Upper lobe of left lung (tissue), 6 donors: Measurements from ENCODE around the gene RNF31. TPM values are rescaled to one million over a fixed set of nuclear protein-coding genes. Genes with fewer than 3 reads are reported as not detected.
A peak's percentile ranks its signal among the peaks of the same experiment; 100 is the strongest.

Experiments
- ATAC-seq, 2 donors: fragments of 200-7000 bp; cut with Tn5 transposase; one replicate each; pipeline ENCODE4 v1.9.1; 2022; ENCODE audit warnings: mild to moderate bottlenecking in 2 of 2, moderate library complexity in 2 of 2; ENCODE audit not compliant: low FRiP score in 2 of 2
- DNase-seq, 2 donors: peaks; one replicate each; pipeline ENCODE4 v3.0.0-alpha.2; 2019 to 2020
- H3K27ac ChIP-seq, 4 donors: fragments of 200-600 bp; sonication (generic); one replicate each; pipeline ENCODE4 v1.5.1; 2016 to 2019
- H3K27me3 ChIP-seq, 4 donors: fragments of 200-600 bp; sonication (generic); one replicate each; pipeline ENCODE4 v1.5.1; 2017 to 2019
- H3K36me3 ChIP-seq, 4 donors: fragments of 200-600 bp; sonication (generic); one replicate each; pipeline ENCODE4 v1.5.1; 2016 to 2019
- H3K4me1 ChIP-seq, 4 donors: fragments of 200-600 bp; sonication (generic); one replicate each; pipeline ENCODE4 v1.5.1; 2018 to 2019
- H3K4me3 ChIP-seq, 4 donors: fragments of 200-600 bp; sonication (generic); one replicate each; pipeline ENCODE4 v1.5.1; 2017 to 2019; ENCODE audit warnings: mild to moderate bottlenecking in 2 of 4, moderate library complexity in 1 of 4
- H3K9me3 ChIP-seq, 4 donors: fragments of 200-600 bp; sonication (generic); one replicate each; pipeline ENCODE4 v1.5.1; 2018 to 2019
- CTCF ChIP-seq, 6 experiments: fragments of 450-650 bp in 4 of 6; fragments of 200-600 bp in 2 of 6; sonication (generic) in 2 of 6; IDR thresholded peaks; one replicate each; pipeline ENCODE4 v1.5.1; 2016 to 2019; ENCODE audit warnings: antibody characterized with exemption in 6 of 6
- EP300 ChIP-seq, 4 donors: sonication (generic); formaldehyde crosslinking; IDR thresholded peaks; one replicate each; pipeline ENCODE4 v1.5.1; 2017; ENCODE audit warnings: antibody characterized with exemption in 4 of 4, control low read depth in 2 of 4
- POLR2A ChIP-seq, 4 donors: fragments of 450-650 bp; IDR thresholded peaks; one replicate each; pipeline ENCODE4 v1.5.1; 2016 to 2017; ENCODE audit warnings: antibody characterized with exemption in 4 of 4, mild to moderate bottlenecking in 2 of 4
- POLR2AphosphoS5 ChIP-seq, 2 donors: sonication (generic); formaldehyde crosslinking; IDR thresholded peaks; one replicate each; pipeline ENCODE4 v1.5.1; 2017; ENCODE audit warnings: antibody characterized with exemption in 2 of 2
- WGBS, 2 donors: methylation state at CpG; one replicate each; pipeline ENCODE4 v1.1.5; 2017 to 2018; 5-methylcytosine and 5-hydroxymethylcytosine counted together
- total RNA-seq, 6 donors: library from RNA; depleted of rRNA in 4 of 6; stranded (reverse); fragments of >200 nt in 4 of 6; gene quantifications; one replicate each; pipeline versions ENCODE4 v1.1.0 to v1.2.1, GENCODE V29; 2016 to 2021
- donor health status: DM: no; HTN: no; CAD: no; lungs with moderate emphysema.
- donor health status: DM: no; HTN: yes; CAD: no; lungs with severe emphysema.

RNF31 gene
- total RNA-seq, 6 donors from 2014 or later, result 52.1 to 173 (median 63.9) TPM

- ATAC-seq (no peak), DNase-seq (no peak)
- TF ChIP-seq EP300 (IDR thresholded peaks at IDR 0.05) (no peak), CTCF (IDR thresholded peaks at IDR 0.05) (no peak), POLR2AphosphoS5 (IDR thresholded peaks at IDR 0.05) (no peak), POLR2A (IDR thresholded peaks at IDR 0.05) (no peak)
- Histone ChIP-seq H3K4me3 (no peak overlapping the region), H3K9me3 (no peaks in the 10 kb centered on the region), H3K27ac (peak overlapping the region; percentile 18 to 63 (median 52)), H3K27me3 (no peaks in the 10 kb centered on the region), H3K4me1 (peaks cover 9 to 24% (median 15%) of the 10 kb centered on the region in 4 donors), H3K36me3 (peaks cover 0 to 8% (median 5%) of the 10 kb centered on the region in 4 donors)
- WGBS, 2 donors, result 45 to 46% methylated on average over 5 of the region's 5 CpGs
Observed at GRCh38 chr14:24108336-24108874, 38.9 kb upstream of the RNF31 start.

- Histone ChIP-seq H3K27ac (peak overlapping the region in 2 of 4 donors; percentile 10 to 18), H3K9me3 (no peaks in the 10 kb centered on the region), H3K4me1 (peaks cover 9 to 26% (median 17%) of the 10 kb centered on the region in 4 donors), H3K4me3 (no peak overlapping the region), H3K36me3 (no peaks in the 10 kb centered on the region), H3K27me3 (no peaks in the 10 kb centered on the region)
- DNase-seq, result peak in 1 of 2 donors; percentile 73
- TF ChIP-seq POLR2AphosphoS5 (IDR thresholded peaks at IDR 0.05), result no peak
- TF ChIP-seq POLR2A (IDR thresholded peaks at IDR 0.05), result no peak
- TF ChIP-seq CTCF (IDR thresholded peaks at IDR 0.05), result no peak
- TF ChIP-seq EP300 (IDR thresholded peaks at IDR 0.05), result no peak
- no peak for ATAC-seq
- 64 to 76% methylated on average over 9 of the region's 9 CpGs for WGBS, 2 donors
Observed at GRCh38 chr14:24110060-24110459, 37.2 kb upstream of the RNF31 start.

GRCh38 chr14:24110523-24110922 is 36.8 kb upstream of the RNF31 start:
- H3K4me3 ChIP-seq, result no peak overlapping the region
- ATAC-seq (no peak), DNase-seq (no peak)
- no peak for TF ChIP-seq EP300 (IDR thresholded peaks at IDR 0.05)
- no peak for TF ChIP-seq POLR2AphosphoS5 (IDR thresholded peaks at IDR 0.05)
- no peak for TF ChIP-seq CTCF (IDR thresholded peaks at IDR 0.05)
- no peak for TF ChIP-seq POLR2A (IDR thresholded peaks at IDR 0.05)
- WGBS, 2 donors, result 53 to 76% methylated on average over 1 of the region's 1 CpG
- no peaks in the 10 kb centered on the region for H3K27me3 ChIP-seq
- H3K9me3 ChIP-seq, result no peaks in the 10 kb centered on the region
- H3K27ac ChIP-seq, result no peak overlapping the region
- peaks cover 10 to 27% (median 19%) of the 10 kb centered on the region in 4 donors for H3K4me1 ChIP-seq
- no peaks in the 10 kb centered on the region for H3K36me3 ChIP-seq

GRCh38 chr14:24113379-24113800 is 33.9 kb upstream of the RNF31 start:
- whole genome bisulfite sequencing, 2 donors, result 17 to 22% methylated on average over 14 to 15 of the region's 15 CpGs
- no peaks in the 10 kb centered on the region for H3K27me3 ChIP-seq
- H3K4me3 ChIP-seq, result peak overlapping the region; percentile 54 to 73 (median 67)
- H3K36me3 ChIP-seq, result peaks cover 0 to 16% (median 11%) of the 10 kb centered on the region in 4 donors
- H3K4me1 ChIP-seq, result peaks cover 23 to 43% (median 36%) of the 10 kb centered on the region in 4 donors
- DNase-seq, result no peak
- no peaks in the 10 kb centered on the region for H3K9me3 ChIP-seq
- H3K27ac ChIP-seq, result peak overlapping the region; percentile 97 to 100 (median 99)
- TF ChIP-seq CTCF (IDR thresholded peaks at IDR 0.05), result no peak
- no peak for TF ChIP-seq POLR2A (IDR thresholded peaks at IDR 0.05)
- TF ChIP-seq EP300 (IDR thresholded peaks at IDR 0.05), result no peak
- no peak for TF ChIP-seq POLR2AphosphoS5 (IDR thresholded peaks at IDR 0.05)
- ATAC-seq, result no peak
